HG02981 (cell line): ENCODE measurements around the gene ALPP.
"Not testable (repeated sequence)": the region's sequence is repeated elsewhere in the genome, so short reads cannot be mapped to it uniquely, and the experiment has no call there.

Source experiments
- ATAC-seq: cut with Tn5 transposase; IDR thresholded peaks from one replicate; pipeline ENCODE4 v1.9.1; 2021; ENCODE audit warnings: mild to moderate bottlenecking, moderate library complexity; ENCODE audit not compliant: unreplicated experiment

ALPP gene

GRCh38 chr2:232378735-232379151 lies at the start of gene ALPP:
Gene ALPP (plus strand): TSS chr2:232378751. CDS start chr2:232378803, 52 bp downstream.
- ATAC-seq = not testable (repeated sequence)

- ATAC-seq = no peak
Observed at GRCh38 chr2:232329716-232330067, 48.9 kb upstream of the ALPP start.

- ATAC-seq = no peak
Observed at GRCh38 chr2:232330068-232330999, 48.2 kb upstream of the ALPP start.

- ATAC-seq = not testable (repeated sequence)
Observed at GRCh38 chr2:232331061-232331460, 47.5 kb upstream of the ALPP start.

- not testable (repeated sequence) for ATAC-seq
Observed at GRCh38 chr2:232331641-232332040, 46.9 kb upstream of the ALPP start.

GRCh38 chr2:232332244-232332939 lies 46.2 kb upstream of the ALPP start:
- ATAC-seq = not testable (repeated sequence)

GRCh38 chr2:232332940-232333259 lies 45.7 kb upstream of the ALPP start:
- ATAC-seq = no peak

- ATAC-seq = no peak
Observed at GRCh38 chr2:232333361-232334135, 45.0 kb upstream of the ALPP start.

- not testable (repeated sequence) for ATAC-seq
Observed at GRCh38 chr2:232334136-232334884, 44.2 kb upstream of the ALPP start.

- ATAC-seq = not testable (repeated sequence)
Observed at GRCh38 chr2:232334885-232335205, 43.7 kb upstream of the ALPP start.

- not testable (repeated sequence) for ATAC-seq
Observed at GRCh38 chr2:232335206-232335858, 43.2 kb upstream of the ALPP start.

- ATAC-seq = no peak
Observed at GRCh38 chr2:232335859-232336215, 42.7 kb upstream of the ALPP start.

GRCh38 chr2:232336241-232336736 lies 42.3 kb upstream of the ALPP start:
- no peak for ATAC-seq

GRCh38 chr2:232336981-232337720 lies 41.4 kb upstream of the ALPP start:
- ATAC-seq = no peak

GRCh38 chr2:232338094-232338758 lies 40.3 kb upstream of the ALPP start:
- not testable (repeated sequence) for ATAC-seq

- no peak for ATAC-seq
Observed at GRCh38 chr2:232338759-232339106, 39.8 kb upstream of the ALPP start.

- no peak for ATAC-seq
Observed at GRCh38 chr2:232339121-232340081, 39.1 kb upstream of the ALPP start.
